ENCODE results near the gene MRAS.
"Not testable (repeated sequence)": the region's sequence is repeated elsewhere in the genome, so short reads cannot be mapped to it uniquely, and the experiment has no call there.

MRAS gene

DNA sequence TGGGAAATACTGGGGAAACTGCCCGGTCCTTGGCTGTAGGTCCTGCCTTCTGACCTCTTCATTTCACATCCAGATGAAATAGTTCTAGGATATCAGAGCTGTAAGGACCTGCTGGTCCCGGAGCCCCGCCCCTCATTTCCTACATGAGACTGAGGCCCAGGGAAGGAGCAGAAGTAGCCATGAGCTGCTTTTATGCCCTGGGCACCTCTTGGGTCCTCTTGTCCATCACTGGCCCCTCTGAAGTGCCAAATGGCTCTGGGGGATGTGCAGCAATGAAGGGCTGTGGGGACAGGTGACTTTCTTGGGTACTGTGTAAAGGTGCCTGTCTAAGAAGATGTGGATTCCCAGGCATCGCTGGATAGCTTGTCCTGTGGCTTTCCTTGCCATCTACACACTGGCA, 45.8 kb downstream of the MRAS start:
- no peak for DNase-seq

DNA sequence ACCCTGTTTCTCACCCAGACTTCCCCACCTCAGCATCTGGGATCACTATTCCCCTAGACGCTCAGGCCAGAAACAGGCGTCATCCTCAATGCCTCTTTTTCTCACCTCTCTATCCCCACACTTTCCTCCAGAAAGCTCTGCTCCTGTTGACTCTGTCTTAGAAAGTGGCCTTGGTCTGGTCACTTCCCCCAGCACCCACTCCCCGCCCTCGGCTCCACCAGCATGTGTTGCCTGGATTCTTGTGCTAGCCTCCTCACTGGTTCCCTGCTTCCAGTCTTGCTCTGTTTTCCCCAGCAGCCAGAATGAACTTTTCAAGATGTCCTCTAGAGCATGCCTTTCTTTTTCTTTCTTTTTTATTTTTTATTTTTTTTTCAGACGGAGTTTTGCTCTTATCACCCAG, 46.3 kb downstream of the MRAS start:
- DNase-seq, result no peak

DNA sequence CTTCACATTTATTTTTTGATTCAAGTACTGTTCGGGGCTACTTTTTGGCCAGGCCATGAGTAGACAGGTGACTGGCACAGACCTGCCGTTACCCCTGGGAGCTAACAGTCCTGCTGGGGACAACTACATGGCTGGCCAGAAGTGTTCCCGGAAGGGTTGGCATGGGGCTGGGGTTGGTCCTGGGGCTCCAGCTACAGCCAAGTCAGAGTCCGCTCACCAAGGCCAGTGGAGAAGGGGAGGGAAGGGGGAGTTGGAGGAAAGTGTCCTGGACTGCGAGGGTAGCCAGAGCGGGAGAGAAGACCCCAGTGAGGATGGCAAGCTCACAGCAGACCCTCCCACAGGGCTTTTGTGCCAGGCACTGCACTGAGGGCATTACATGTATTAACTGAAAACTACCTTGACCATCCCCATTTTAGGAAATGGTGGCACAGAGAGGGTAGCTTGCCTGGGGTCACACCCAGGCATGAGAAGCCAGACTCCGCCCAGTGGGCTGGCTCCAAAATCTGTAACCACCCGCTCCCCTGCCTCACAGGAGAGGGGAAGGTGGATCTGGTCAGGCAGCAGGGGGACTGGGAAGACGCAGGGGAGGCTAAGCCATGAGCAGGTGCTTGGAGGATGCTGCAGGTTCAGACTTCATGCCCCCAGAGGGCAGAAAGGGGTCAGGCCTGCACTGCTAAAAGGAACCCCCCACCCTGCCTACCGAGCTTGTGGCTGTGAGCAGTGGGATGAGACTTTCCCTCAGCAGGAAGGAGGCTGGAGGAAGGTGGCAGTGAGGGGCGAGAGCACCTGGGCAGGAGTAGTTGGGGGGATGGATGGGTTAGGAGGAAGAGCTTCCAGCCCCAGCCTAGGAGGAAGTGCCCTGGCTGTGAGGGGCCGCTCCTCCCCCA, 47.7 kb downstream of the MRAS start:
- DNase-seq, result no peak

DNA sequence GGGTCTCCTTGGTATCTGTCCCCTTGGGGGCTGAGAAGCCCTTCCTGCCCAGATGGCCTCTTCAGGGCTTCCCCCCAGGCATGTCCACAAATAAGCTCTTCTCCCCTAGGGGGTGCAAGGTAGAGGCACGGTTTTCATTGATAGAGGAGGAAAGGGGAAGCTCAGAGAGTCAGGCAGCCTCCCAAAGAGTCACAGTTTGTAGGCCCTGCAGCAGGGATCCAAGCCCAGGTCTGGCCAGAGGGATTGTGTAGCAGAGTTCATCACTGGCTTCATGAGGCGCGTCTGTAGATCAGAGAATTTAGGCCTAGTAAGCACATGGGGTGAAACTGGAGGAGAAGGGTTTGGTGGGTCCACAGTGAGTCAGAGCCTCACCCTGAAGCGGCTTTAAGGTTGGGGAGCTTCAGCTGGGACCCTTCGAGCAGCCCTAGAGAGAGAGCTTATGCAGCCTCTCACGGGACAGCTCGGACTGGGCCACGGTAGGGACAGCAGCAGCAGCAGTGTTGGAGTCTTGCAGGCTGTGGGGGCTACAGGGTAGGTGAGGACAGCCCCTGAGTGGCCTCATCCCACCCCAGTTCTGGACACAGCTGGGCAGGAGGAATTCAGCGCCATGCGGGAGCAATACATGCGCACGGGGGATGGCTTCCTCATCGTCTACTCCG, 48.5 kb downstream of the MRAS start:
- DNase-seq, result no peak

DNA sequence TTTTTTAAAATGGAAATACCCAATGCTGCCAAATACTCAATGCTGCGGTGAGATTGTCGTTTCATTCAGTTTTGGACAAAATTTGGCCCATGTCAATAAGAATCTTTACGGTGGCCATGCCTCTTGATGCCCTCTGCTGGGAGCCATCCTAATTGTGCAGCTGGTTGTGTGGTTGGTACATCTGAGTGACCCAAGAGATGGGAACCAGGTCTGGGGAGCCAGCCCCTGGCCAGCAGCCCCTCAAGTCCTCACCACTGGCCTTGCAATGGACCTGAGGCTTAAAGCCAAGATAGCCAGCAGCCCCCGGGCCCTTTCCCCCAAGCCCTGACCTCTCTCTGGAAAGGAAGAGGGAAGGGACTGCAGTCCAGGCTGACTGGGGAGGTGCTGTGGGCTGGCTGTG, 49.6 kb downstream of the MRAS start:
- DNase-seq, result no peak

DNA sequence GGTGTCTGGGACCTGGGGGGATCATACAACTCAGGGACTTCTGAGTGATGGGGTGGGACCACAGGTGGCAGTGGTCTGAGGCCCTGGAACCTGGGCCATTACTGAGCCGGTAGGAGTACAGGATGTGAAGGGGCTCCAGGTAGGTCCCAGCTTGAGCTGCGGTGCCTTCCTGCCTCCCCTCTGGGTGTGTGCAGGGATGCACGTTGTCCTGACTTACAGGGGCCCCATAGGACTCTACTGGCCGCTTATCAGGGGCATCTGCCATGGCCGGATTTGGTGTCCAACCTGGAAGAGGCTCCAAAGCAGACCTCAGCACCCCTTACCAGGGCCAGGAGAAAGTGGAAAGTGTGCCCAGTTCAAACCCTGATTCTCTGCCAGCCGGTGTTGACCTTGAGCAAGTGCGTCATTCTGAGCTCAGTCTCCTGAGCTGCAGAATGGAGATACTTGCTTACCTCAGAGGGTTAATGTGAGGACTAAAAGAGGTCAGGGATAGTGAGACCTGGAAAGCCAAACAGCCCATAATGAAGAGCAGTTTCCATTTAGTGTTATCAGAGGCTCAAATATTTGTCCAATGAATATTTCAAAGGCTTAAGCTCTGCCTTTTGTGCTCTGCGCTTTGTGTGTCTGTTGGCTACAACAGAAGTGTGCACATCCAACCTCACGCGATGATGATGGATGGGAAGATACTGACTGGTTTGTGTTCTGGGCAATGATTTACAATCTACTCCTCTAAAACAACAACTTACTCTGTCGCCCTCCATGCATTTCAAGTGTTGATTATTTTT, 50.6 kb downstream of the MRAS start:
- no peak for DNase-seq

DNA sequence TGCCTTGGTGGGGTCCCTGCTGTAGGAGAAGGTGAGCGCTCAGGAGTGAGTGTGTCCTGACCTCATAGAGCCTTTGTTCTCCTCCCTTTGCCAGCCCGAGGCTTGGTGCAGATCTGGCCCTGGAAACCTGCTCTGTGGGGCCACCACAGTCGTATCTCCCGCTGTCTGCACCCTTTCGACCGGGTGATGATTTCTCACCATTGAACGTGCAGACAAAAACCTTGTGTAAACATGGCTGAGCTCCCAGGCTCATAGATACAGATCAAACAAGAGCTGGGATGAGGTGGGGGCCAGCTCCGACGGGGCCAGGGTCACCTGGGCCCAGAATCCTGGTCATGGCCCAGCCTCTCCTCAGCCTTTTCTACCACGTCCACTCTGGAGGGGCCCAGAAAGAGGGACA, 51.4 kb downstream of the MRAS start:
- DNase-seq, result no peak

DNA sequence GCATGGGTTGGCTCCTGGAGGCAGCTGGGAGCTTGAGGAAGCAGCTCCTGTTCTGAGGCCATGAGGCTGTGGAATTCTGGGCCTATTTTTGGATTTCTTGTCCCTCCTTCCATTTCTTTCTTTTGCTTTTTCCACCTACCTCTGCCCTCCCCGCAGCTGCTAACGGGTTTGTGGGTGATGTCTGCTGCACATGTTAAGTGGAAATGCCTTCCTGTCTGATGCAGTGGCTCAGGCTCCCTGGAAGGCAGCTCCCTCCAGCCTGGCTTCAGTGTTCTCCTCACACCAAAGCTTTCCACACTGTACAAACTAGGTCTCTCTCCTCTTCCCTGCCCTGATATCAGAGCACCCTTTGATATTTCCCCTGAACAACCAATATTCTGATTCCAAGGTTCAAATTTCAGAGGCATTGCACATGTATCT, 52.3 kb downstream of the MRAS start:
- DNase-seq, result no peak

DNA sequence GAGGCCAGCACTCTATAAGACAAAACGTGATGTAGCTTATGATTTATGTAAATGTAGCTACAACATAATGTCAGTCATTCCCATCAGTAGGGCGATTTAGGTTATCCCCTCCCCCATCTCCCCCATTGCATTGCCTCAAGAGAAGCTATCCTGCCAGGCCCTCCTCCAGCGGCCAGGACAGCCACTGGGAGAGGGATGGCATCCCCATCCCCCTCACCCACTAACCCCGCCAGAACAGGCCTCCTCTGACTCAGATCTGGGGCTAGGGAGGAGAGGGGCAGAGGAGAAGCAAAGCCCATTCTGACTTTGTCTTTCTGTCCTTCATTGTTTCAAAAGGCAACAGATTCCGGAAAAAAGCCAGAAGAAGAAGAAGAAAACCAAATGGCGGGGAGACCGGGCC, 53.5 kb downstream of the MRAS start:
- DNase-seq, result no peak

DNA sequence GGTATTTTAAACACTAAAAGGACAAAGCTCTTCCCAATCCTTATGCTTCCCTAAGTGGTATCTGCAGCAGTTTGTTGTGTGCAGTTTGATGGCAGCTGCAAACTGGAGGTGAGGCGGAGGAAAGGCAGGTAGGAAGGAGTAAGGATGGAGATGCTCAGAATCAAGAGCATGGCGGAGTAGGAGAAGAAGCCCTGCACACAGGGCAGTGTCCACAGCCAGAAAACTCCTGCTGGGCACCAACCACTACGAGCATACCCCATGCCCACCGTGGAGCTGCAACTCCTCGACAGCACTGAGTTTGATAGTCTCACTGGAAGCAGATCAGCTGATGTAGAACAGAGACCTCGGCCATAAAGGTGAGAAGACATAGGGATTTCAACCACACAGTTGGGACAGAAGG, 55.7 kb downstream of the MRAS start:
- DNase-seq, result no peak

DNA sequence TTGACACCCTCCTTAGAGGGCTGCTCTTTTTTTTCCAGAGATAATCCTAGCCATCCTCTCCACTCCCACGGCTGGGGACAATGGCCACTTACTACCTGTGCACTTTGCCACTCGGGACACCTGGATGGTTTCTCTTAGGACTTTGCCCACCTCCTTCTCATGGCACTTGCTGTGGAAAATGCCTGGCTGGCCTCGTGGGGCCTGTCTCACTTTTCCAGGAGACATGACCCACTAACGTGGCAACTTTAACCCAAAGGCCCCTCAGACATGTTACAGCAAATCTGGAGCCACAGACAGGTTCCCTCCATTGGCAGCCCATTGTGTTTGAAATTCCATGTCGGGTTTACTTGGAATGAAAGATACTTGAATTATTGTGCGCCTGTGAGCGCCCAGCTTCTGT, 56.6 kb downstream of the MRAS start:
- DNase-seq, result no peak

DNA sequence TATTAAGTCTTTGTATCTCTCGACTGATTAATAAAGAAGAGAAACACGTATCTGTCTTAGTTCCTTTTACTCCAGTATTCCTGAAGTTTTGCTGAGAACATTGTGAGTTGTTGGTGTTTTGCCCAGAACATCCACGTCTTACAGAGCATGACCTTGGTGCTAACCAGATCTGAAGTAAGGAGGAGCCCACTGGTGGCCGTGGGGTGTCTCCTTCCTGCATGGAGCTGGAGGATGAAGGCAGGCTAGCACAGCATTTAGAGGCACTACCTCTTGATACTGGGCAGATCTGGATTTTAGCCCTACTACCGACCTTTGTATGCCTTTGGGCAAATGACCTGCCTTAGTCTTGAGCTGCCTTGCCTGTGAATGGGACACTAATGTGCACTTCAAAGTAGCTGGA, 57.1 kb downstream of the MRAS start:
- no peak for DNase-seq

DNA sequence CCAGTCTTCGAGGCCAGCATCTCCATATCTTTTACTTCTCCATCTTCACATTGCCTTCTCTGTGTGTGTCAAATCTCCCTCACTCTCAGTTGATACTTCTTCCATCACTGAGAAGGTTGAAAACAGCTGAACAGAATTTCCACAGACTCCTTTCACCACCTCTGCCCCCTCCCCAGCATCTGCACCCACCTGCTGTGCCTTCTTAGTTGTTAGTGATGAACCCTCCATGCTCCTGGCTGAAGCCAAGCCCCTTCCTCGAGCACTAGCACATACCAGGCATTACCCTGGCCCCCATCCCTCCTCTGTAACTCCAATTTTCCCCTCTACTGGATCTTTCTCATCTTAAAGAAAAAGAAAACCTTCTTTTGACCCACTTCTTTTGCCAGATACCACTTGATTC, 58.2 kb downstream of the MRAS start:
- DNase-seq, result no peak

DNA sequence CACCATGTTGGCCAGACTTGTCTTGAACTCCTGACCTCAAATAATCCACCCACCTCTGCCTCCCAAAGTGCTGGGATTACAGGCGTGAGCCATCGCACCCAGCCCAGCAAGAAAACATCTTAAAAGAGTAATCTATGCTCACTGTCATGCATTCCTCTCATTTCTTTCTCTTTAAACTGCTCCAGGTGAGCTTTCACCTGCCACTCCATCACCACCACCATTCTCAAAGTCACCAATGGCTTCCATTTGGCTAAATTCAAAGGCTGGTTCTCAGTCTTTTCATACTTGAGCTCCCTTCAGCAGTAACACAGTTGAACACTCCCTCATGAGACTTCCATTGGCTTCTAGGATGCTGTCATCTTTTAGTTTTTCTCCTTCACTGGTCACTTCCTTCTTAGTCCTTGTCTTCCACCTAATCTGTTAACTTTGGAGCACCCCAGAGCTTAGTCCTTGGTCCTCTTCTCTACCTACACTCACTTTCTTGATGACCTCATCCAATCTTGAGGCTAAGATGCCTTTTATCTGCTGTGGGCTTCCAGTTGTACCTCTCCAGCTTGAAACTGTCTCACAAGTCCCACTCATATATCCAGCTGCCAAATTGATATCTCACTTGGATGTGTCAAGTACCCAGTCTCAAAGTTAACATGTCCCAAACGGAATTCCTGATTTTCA, 59.0 kb downstream of the MRAS start:
- DNase-seq, result no peak

DNA sequence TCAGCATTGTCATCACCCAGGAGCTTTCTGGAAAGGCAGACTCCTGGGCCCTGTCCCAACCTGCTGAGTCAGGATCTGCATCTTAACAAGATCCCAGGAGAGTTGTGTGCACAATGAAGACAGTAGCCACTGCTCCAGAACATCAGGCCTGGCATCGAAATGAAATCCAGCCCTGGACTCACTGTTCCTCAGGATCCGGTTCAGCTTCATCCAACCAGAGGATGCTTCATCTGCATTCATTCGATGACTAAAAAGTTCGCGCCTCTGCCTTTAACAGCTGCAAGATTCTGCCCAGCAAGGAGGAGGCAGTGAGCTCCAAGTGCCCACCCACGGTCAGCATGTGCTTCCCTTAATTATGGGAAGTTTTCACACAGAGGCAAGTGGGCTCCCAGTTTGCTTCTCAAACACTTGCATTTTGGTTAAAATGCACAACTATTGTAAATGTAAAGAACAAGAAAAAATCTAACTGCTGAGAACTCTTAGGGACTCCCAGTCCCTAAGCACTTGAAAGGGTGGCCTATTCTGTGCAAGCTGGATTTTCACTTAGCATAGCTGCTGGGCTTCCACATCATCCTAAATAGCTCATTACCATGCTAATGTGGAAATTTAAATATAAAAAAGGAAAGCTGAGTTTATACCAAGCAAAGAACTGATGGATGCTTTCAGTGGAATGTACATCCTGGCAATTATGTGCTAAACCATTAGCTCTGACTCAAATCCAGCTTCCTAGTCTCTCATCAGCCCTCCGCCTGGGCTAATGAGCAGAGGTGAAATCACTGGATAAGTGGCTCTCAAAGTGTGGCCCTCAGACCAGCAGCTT, 60.6 kb downstream of the MRAS start:
- DNase-seq, result no peak

DNA sequence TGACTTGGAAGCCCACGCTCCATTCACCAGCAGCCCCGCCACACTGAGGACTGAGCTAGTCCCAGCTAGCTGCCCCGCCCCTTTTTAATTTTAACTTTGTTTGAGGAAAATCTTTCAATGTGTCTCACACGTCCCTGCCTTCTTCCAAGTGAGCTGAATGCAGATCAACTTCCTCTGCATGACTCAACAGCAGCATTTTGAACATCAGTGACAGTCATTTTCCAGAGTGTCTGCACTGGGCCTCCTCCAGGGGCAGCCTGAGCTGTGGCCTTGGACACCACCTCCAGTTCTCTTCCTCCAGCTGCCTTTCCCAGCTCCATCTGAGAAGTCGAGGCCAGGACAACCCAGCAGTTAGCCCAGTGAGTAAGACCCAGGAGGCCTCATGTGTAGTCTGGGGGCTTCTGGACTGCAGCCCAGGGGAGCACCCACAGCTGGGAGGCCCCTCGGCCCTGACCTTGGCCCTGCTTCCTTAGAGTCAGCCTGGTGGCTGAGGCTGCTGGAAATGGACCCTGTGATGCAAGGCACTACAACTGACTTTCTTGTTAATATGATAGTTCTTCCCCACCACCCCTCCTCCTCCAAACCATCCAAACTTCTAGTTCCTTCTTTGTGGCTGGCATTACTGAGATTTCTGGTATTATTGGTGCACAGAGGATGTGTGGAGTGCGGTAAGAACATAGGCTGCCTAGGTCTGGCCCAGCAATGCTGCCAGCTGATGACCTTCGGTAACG, 64.6 kb downstream of the MRAS start:
- no peak for DNase-seq

DNA sequence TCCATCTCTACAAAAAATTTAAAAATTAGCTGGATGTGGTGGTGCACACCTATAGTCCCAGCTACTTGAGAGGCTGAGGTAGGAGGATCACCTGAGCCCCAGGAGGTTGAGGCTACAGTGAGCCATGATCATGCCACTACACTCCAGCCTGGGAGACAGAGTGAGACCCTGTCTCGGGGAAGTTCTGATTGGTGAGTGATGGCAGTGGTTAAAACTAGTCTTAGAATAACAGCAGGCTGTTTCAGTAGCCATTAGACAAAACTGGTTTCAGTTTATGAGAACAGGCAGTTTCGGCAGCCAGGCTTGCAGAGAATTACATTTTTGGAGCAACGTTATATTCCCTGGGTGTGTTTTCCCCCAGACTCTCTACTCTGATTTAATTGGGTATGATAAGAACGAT, 67.9 kb downstream of the MRAS start:
- not testable (repeated sequence) for DNase-seq

DNA sequence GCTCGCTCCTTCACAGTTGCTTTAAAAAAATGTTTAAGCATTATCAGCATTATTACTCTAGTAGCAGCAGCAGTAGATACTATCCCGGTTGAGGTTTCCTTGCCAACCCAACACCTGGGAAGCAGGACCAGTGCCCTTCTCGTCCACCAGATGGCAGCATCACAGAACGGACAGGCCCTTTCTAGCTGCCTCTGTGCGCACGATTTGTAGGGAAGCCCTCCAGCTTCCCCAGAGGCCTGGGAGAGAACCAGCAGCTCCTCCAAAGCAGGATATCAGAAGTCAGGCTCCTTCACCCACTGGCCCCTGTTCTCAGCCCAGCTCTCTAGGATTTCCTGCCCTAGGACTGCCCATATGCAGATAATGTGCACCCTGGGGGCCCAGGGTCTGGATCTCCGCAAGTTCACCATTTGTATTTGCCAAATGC, 69.2 kb downstream of the MRAS start:
- DNase-seq, result peak; percentile 32

DNA sequence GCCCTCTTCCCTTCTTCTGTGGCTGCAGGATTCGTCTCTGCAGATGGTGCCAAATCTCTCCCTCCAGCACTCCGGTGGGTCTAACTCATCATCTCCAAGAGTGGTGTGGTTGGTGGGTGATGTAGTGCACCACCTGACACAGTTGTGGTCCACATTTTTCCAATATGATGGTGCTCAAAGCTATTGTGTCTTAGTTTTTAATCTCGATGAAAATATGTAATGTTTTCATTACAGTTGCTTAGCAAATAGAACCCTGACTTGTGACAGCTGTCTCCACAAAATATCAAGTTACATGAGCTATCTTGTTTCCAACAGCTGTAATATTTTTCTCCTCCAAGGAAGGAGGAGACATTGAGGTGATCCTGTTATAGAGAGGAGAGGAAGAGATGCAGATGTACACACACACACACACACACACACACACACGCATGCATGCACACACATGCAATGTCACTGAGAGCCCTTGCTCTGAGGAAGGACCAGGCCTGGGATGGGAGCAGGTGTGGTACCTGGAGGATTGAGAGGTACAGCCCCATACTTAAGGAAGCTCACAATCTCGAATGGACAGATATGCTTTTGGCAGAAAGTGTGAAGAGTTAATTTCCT, 70.3 kb downstream of the MRAS start:
- no peak for DNase-seq

DNA sequence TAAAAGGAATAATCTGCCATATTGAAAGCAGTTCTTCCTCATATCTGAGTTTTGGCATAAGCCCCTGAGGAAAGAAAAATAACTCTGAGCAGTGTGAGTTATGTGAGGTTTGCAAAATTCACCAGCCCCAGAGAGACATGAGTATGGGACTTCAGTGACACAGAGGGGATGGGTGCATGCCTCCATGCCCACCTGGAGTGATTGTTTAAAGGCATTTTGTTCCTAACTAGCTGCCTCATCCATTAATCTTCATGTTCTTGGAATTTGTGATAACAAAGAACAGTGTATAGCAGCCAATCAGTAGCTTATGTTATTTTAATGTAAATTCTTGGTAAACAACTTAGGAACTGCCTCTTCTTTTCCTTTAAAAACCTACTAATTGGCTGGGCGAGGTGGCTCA, 74.9 kb downstream of the MRAS start:
- DNase-seq, result no peak

DNA sequence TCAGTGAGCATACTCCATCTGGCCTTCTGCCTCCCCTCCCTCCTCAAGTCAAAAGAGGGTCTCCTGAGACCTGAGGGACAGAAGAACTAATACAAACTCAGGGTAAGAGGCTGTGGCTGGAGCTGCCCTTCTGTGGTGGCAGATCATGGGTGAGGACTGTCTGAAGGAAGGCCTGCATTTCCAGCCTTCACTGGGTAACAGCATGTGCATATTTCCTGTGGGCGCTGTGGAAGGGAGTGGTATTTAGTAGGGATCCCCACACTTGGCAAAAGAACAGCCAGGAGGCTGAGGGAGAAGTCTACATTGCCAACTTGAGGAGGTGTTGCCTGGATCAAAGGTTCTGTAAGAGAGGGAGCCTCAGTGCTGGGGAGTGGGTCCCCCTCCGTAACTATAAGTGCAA, 75.9 kb downstream of the MRAS start:
- no peak for DNase-seq
